Skin of body (tissue), 2 donors: ENCODE measurements around the gene KCNN1. TPM values are rescaled to one million over a fixed set of nuclear protein-coding genes. Genes with fewer than 3 reads are reported as not detected.

Source experiments
- DNase-seq: peaks from one replicate; lab custom pipeline; 2025; lab: John Stamatoyannopoulos, UW
- total RNA-seq: library from RNA; depleted of rRNA; stranded (reverse); fragments of >200 nt; gene quantifications from one replicate; pipeline ENCODE4 v1.2.3, GENCODE V29; 2014

KCNN1 gene
- total RNA-seq, 1 donor from 2014 or later = 2.2 TPM

DNA sequence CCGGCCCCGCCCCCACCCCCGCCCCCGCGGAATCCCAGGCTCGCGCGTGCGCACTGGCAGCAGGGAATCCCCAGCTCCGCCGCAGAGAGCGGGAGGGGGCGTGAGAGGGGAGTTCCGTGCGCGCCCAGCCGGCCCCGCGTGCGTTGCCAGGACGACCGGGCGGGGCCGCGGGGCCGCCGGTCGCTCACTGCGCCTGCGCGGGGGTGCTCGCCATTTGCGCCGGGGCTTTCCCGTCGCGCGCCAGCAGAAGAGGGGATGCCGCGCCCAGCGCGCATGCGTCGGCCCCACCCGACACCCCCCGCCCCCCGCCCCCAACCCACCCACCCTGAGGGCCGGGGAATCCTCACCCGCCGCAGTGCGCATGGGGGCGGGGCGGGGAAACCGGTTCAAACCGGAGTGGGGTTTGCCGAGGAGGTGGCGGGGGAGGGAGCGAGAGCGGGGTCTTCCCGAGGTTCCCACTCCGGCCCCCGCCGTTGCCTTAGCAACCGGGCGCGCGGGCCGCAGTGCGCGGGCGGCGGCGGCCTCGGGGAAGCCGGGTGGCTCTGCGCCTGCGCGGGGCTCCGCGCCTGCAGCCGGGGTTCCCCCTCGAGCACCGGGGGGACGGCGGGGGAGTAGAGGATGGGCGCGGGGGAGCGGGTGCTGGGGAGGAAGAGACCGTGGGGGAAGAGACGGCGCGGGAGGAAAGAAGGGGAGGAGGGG, 18.9 kb upstream of the KCNN1 start:
- peak; percentile 95 for DNase-seq

DNA sequence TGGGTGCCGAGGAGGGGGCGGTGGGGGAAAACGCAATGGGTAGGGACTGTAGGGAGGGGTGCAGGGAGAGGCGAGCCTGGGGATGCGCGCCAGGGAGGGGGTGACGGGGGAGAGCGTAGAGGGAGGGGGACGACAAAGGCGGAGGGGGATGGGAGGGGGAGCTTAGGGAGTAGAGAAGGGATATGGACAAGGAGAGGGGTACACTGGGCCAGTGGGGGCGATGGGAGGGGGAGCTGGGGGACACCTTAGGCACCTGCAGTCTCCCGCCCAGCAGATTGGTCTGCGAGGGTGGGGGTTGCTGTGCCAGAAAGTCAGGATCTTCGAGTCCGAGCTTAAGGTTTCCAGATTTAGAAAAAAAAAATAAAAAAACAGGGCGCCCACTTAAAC, 18.4 kb upstream of the KCNN1 start:
- peak; percentile 47 for DNase-seq

- DNase-seq = no peak
Observed at GRCh38 chr19:17948931-17949930, 17.7 kb upstream of the KCNN1 start.

GRCh38 chr19:17949956-17950309, 17.0 kb upstream of the KCNN1 start:
- DNase-seq = no peak

DNA sequence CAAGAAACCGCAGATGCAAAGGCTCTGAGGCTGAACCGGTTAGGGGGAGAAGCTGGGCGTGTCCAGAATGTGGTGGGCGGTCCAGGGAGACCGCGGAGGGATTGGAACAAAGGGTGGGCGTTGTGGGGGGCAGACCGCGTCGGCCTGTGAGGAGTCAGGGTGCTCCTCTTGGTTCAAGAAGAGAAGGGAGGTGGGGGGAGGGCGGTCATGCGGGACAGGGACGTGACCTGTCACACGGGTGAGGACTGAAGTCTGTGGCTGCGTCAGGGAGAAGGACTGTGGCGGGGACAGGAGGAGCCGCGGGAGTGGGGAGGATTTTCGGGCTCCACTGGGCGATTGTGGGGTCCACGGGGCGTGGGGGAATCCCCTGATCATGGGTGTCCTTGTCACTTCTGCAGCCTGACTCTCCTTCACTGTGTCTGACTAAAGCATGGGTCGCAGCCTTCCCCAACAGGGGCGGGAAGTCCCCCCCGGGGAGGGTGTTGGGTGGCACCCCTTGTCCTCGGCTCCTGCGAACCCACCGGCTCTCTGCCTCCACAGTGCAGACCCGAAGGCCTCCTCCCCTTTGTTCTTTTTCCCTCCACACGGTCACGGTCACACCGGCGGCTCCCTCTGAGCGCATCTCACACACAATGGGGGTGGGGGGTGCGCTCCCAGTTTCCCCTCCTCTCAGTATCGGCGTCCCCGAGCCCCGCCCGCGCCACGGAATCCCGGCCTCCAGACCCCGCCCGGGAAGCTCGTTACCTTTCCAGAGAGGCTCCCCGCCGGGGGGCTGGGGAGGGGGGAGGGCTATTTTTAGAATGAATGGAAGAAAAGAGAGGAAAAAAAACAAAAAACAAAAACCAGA, 16.4 kb upstream of the KCNN1 start:
- DNase-seq = no peak

DNA sequence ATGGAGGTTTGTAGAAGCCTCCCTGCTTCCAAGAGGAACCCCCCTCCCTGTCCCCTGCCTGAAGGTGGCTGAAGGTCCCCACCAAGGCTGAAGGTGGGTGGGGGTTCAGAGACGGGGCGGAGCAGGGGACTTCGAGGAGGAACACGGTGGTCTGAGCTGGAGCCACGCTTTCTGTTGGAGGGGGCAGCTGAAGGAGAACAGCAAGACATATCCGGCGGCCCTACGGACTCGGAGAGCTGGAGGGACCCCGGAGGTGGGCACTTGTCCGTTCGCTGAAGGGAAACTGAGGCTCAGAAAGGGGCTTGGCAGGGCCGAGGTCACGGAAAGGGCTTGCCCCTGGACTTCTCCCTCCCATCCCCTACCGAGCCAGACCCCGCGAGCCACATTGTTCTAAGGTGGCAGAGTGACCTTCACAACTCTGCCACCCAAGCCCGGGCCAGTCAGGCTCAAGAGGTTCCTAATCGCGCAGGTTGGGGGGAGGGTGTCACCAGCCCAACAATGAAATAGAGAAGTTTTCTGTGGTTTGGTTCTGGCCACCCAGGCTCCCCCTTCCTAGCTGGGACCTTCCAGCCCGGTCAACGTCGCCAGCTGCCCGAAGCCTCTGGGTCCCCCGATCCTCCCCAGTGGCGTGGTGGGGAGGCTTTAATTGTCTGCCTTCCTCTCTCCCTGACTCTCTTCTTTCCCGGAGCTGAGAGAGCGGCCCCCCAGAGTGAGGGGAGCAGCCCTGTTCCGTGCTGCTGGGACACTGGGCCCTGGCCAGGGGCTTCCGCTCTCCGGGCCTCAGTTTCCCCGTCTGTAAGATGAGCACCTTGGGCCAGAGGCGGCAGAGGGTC, 15.5 kb upstream of the KCNN1 start:
- no peak for DNase-seq

DNA sequence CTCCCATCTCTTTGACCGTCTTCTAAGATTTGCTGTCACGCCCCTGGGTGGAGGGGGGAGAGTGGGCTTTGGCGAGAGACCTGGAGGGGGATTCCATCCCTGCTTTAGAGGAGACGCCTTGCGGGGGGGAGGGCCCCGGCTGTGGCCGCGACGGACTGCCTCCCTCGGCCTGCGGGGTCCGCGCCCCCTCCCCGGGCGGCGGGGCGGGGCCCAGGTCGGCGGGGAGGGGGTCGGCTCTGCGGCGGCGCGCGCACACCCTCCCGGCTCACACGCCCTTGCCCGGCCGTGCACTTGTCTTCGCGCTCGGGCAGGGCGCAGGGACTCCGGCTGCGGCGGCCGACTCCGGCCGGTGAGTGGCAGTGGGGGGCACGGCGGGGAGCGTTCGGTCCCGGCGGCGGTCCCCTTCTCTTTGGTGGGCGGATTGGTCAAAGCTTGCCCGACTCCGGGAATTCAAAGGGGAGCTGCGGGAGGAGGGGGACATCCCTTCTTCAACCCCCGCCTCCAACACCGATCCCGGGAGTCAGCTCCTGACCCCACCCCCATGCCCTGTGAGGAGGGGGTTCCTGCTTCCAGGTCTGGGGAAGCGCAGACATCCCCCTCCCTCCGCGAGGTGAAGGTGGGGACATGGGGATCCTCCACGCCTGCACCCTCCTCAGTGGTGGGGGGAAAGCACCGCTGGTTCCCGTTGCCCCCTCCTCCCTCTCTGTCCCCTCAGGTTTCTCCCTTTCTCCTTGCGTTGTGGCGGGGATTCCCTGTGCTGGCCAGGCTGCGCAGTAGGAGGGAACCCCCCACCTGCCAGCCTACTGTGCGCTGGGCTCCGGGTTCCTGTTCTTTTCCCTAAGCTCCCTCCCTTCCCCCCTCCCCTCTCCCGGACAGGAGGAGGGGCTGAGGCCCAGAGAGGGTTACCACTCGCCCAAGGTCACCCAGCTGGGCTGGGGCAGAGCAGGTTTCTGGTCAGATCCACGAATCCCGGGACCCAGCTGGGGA, 14.6 kb upstream of the KCNN1 start:
- no peak for DNase-seq

DNA sequence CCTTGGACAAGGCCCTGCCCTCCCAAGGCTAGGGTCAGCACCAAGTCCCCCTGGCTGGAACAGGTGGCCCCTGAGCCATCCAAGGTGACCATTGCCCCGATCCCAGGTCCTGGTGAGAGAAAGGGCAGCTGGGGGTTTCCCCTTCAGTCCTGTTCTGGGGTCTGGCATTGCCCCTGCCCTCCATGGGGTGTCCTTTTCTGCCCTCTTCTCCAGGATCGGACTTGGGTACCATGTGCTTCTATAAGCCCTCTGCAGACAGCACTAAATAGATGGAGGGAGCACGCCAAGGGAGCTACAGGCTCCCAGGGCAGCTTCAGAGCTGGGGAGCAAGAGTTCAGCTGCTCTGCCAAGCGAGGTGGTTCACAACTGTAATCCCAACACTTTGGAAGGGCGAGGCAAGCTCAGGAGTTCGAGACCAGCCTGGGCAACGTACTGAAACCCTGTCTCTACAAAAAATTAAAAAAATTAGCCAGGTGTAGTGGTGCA, 13.5 kb upstream of the KCNN1 start:
- DNase-seq = no peak

DNA sequence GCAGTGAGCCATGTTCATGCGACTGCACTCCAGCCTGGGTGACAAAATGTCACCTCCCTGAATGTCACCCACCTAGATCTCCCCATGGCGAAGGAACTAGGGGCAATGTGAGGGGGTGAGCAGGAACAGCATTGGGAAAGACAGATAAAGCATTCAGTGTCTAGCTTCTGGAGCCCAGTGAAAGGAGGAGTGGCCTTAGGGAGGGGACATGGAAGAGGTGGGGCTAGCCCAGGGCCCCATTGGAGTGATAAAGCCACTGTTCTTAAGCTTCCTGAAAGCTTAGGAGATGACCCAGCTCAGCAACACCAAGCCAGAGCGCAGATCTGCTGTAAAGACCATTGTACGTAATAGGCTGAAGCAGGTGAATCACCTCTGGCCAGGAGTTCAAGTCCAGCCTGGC, 13.0 kb upstream of the KCNN1 start:
- DNase-seq = no peak

- DNase-seq = no peak
Observed at GRCh38 chr19:17954401-17954800, 12.5 kb upstream of the KCNN1 start.

DNA sequence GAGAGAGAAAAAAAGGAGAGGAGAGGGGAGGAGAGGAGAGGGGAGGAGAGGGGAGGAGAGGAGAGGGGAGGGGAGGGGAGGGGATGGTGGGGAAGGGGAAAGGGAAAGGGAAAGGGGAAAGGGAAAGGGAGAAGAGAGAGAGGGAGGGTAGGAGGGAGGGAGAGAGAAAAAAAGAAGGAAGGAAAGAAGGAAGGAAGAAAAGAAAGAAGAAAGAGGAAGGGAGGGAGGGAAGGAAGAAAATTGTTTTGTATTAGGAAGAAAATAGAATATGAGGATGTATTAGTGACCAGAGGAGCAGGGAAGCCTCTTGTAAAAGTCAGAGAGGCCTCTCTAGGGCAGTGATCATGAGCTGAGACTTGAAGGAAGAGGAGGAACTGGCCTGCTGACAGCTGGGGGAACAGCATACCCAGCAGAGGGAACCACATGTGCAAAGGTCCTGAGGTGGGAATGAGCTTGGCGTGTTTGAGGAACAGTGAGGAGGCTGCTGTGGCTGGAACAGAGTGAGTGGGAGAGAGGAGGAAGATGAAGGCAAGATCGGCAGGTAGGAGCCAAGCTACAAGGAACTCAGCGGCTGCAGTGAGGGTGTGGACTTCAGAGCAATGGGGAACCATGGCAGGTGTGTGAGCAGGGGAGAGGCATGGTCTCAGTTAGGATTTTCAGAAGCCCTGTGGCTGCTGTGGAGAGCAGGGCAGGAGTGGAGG, 9.6 kb upstream of the KCNN1 start:
- no peak for DNase-seq

DNA sequence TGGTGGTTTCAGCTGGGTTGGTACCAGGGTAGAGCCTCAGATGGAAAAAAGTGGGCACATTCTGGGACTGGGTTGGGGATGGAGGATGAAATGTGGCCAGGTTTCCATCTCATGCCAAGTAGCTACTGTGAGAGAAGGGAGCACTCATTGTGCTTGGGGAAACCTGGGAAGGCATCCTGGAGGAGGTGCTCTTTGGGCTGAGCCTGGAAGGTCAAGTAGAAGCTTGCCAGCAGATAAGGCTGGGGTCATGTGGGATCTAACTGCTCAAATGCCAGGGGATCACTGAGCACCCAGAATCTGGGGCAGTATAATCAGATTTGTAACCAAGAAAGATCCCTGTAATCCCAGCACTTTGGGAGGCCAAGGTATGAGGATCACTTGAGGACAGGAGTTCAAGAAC, 9.0 kb upstream of the KCNN1 start:
- no peak for DNase-seq

GRCh38 chr19:17963936-17964691, 2.8 kb upstream of the KCNN1 start:
- DNase-seq = no peak

DNA sequence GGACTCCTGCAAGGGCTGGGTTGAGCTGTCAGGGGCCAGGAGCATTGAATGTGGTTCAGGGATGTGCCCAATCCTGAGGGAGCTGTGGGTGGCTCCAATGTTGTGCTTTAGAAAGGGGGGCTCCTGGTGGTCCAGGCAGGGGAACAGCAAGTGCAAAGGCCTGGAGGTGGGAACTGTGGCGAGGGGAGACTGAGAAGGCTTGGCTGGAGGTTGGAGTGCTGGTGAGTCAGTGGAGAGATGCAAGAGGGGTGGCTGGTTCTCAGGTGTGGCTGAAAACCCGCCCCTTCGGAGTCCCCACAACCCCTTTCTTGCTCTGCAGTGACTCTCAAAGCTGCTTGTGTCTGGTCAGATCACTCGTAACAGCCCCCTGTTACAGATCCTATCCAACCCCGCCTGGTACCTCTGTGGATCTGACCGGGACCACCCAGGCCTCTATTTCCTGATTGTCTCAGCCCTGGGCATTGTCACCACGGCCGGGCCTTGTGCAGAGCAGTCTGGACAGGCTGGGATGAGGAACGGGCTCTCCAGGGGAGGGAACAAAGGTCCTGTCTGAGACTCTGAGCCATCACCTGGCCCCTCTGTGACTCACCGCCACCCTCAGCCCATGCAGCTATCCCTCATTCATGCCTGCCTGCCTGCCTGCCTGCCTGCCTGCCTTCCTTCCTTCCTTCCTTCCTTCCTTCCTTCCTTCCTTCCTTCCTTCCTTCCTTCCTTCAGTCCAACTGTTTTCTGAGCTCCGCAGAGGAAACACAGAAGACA, 1.4 kb upstream of the KCNN1 start:
- no peak for DNase-seq

DNA sequence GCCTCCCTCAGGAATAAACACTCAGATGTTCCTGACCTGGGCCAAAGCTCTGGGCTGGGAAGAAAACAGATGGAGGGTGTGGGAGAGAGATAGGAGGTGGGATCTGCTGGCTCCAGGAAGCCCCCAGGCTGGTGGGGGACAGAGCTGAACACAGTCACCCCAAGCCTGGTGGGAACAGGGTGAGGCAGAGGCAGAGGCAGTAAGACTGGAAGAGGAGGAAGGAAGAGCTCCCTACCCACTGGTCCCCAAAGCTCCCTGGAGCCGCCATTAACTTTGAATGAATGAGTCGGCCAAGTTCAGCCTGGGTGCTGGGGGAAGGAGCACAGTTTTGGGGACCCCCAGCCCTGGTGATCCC, 801 bp upstream of the KCNN1 start:
- no peak for DNase-seq

DNA sequence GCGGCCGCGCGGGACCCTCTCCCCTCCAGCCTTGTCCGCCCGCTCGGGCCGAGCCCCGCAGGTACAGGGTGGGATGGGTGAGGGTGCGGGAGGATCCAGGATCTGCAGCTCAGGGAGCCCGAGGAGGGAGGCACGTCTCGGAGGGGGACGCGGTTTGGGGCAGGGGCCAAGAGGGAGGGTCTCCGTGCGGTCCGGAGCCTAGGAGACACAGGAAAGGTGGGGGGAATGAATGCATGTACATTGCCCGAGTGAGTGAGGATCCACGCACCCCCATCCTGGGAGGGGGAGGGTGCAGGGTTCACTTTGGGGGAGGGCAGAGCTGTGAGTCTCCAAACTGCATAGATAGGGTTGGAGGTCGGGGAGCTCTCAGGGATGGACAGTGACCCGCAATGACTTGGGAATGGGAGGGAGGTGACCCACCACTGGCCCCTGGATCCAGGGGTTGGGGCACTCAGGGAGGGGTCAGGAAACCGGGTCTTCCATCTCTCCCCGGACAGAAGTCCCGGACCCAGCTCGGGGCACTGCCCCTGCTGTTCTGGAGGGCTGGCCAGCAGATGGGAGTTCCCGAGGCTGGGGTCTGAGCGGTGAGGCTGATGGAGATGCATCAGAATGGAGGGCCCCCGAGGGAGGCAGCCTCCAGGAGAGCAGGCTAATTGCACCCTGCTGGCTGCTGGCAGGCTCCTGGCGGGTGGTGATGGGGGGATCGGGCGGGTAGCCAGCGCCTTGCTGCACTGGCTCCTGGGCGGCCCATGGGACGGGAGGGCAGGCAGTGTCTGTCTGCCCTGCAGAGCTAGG, 547 bp downstream of the KCNN1 start:
- no peak for DNase-seq

GRCh38 chr19:17968362-17968761, 1.5 kb downstream of the KCNN1 start:
- no peak for DNase-seq
